ENCODE measurements around the gene MISP. TPM values are rescaled to one million over a fixed set of nuclear protein-coding genes. Genes with fewer than 3 reads are reported as not detected.

Gene MISP
- total and polyA plus RNA-seq, 2 of the 13 experiments (the other 11 are each of a cell fraction or from before 2014, with no cell fraction given): 0.67 to 1.3 TPM

- TF ChIP-seq ARID4A (CRISPR knock-in tag; IDR thresholded peaks at IDR 0.05; ENCODE audit: borderline replicate concordance): peak; percentile 44; the same call in 1 of the 2 replicates
- TF ChIP-seq TFAP4 (IDR thresholded peaks at IDR 0.05; ENCODE audit: borderline replicate concordance, low read depth): 0 out of 2 replicates have a peak, but pooled peaks have one; percentile 9
- TF ChIP-seq PPARG (CRISPR knock-in tag; conservative IDR thresholded peaks at IDR 0.05): no peak
- no peak for TF ChIP-seq DRAP1 (CRISPR knock-in tag; IDR thresholded peaks at IDR 0.05)
- TF ChIP-seq ZNF746 (CRISPR knock-in tag; IDR thresholded peaks at IDR 0.05): peak; percentile 55; the same call in 1 of the 2 replicates
- TF ChIP-seq ZFAT (CRISPR knock-in tag; conservative IDR thresholded peaks at IDR 0.05): no peak
- peak; percentile 89 for TF ChIP-seq TEF (CRISPR knock-in tag; IDR thresholded peaks at IDR 0.05)
- TF ChIP-seq KAT7 (CRISPR knock-in tag; IDR thresholded peaks at IDR 0.05; ENCODE audit: borderline replicate concordance): no peak
- peak; percentile 76; the same call in 1 of the 2 replicates for TF ChIP-seq ZFX (CRISPR knock-in tag; IDR thresholded peaks at IDR 0.05; ENCODE audit: low read depth)
- no peak for TF ChIP-seq RARG (CRISPR knock-in tag; IDR thresholded peaks at IDR 0.05; ENCODE audit: low read depth)
- TF ChIP-seq RARA (CRISPR knock-in tag; IDR thresholded peaks at IDR 0.05): peak; percentile 88
- TF ChIP-seq ARNT2 (CRISPR knock-in tag; IDR thresholded peaks at IDR 0.05; ENCODE audit: low read depth): peak; percentile 69
- TF ChIP-seq ETS1 (CRISPR knock-in tag; IDR thresholded peaks at IDR 0.05): 0 out of 2 replicates have a peak, but pooled peaks have one; percentile 51
- no peak for TF ChIP-seq LCORL (IDR thresholded peaks at IDR 0.05)
- TF ChIP-seq LCORL (CRISPR knock-in tag; IDR thresholded peaks at IDR 0.05): peak; percentile 58; the same call in 1 of the 2 replicates
- 0 out of 2 replicates have a peak, but pooled peaks have one; percentile 72 for TF ChIP-seq ZBTB42 (CRISPR knock-in tag; IDR thresholded peaks at IDR 0.05)
- no peak for TF ChIP-seq ZNF670 (CRISPR knock-in tag; IDR thresholded peaks at IDR 0.05; ENCODE audit: borderline replicate concordance)
- no peak for TF ChIP-seq TBL1XR1 (IDR thresholded peaks at IDR 0.05; ENCODE audit: borderline replicate concordance, low read length, partially characterized antibody)
- peak; percentile 63; the same call in 1 of the 2 replicates for TF ChIP-seq ZBTB10 (CRISPR knock-in tag; IDR thresholded peaks at IDR 0.05; ENCODE audit: borderline replicate concordance)
- no peak for TF ChIP-seq PLRG1 (conservative IDR thresholded peaks at IDR 0.05)
Observed at GRCh38 chr19:718991-719512, 31.9 kb upstream of the MISP start (continued).

Data from HepG2 (cell line).